ENCODE measurements around the gene CPEB1. TPM values are rescaled to one million over a fixed set of nuclear protein-coding genes. Genes with fewer than 3 reads are reported as not detected.
A peak's percentile ranks its signal among the peaks of the same experiment; 100 is the strongest.

Gene CPEB1
- total and polyA plus RNA-seq, 2 of the 13 experiments (the other 11 are each of a cell fraction or from before 2014, with no cell fraction given) = 0.03 to 0.07 TPM

DNA sequence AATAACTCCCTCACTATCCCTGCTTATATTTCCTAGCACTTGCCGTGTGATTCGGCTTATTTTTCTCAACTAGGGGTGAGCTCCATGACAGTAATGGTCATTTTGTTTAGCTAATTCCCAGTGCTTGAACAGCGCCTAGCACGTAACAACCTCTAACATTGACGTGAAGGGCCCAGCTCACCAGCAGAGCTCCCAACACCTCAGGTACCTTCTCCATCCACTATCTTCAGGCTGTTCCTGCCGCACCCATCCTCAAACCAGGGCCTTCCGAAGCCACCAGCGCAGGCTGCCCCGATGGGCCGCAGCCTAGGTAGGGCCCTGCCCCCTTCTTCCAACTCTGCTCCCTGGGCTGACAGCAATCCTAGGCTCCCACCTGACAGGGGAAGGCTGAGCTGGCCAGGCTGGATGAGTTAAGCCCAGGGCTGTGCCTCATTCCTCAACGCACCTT, 106.2 kb downstream of the CPEB1 start (continued):
- TF ChIP-seq, protein P1, sequence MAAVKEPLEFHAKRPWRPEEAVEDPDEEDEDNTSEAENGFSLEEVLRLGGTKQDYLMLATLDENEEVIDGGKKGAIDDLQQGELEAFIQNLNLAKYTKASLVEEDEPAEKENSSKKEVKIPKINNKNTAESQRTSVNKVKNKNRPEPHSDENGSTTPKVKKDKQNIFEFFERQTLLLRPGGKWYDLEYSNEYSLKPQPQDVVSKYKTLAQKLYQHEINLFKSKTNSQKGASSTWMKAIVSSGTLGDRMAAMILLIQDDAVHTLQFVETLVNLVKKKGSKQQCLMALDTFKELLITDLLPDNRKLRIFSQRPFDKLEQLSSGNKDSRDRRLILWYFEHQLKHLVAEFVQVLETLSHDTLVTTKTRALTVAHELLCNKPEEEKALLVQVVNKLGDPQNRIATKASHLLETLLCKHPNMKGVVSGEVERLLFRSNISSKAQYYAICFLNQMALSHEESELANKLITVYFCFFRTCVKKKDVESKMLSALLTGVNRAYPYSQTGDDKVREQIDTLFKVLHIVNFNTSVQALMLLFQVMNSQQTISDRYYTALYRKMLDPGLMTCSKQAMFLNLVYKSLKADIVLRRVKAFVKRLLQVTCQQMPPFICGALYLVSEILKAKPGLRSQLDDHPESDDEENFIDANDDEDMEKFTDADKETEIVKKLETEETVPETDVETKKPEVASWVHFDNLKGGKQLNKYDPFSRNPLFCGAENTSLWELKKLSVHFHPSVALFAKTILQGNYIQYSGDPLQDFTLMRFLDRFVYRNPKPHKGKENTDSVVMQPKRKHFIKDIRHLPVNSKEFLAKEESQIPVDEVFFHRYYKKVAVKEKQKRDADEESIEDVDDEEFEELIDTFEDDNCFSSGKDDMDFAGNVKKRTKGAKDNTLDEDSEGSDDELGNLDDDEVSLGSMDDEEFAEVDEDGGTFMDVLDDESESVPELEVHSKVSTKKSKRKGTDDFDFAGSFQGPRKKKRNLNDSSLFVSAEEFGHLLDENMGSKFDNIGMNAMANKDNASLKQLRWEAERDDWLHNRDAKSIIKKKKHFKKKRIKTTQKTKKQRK (IDR thresholded peaks at IDR 0.05; ENCODE audit: low read length) = no peak
- TF ChIP-seq KDM5B (CRISPR knock-in tag; IDR thresholded peaks at IDR 0.05; ENCODE audit: borderline replicate concordance) (no peak), ZNF713 (CRISPR knock-in tag; IDR thresholded peaks at IDR 0.05) (no peak), NFIB (CRISPR knock-in tag; IDR thresholded peaks at IDR 0.05; ENCODE audit: borderline replicate concordance) (no peak), ZNF747 (CRISPR knock-in tag; IDR thresholded peaks at IDR 0.05; ENCODE audit: borderline replicate concordance) (no peak), ZNF672 (CRISPR knock-in tag; IDR thresholded peaks at IDR 0.05) (no peak), ZNF724P (CRISPR knock-in tag; IDR thresholded peaks at IDR 0.05; ENCODE audit: borderline replicate concordance) (no peak), ZNF816 (CRISPR knock-in tag; IDR thresholded peaks at IDR 0.05; ENCODE audit: borderline replicate concordance) (0 out of 2 replicates have a peak, but pooled peaks have one; percentile 20), ZMAT3 (CRISPR knock-in tag; conservative IDR thresholded peaks at IDR 0.05) (0 out of 2 replicates have a peak, but pooled peaks have one; percentile 8), ZNF572 (CRISPR knock-in tag; IDR thresholded peaks at IDR 0.05) (0 out of 2 replicates have a peak, but pooled peaks have one; percentile 3), HES4 (CRISPR knock-in tag; IDR thresholded peaks at IDR 0.05; ENCODE audit: borderline replicate concordance) (no peak), ZNF776 (CRISPR knock-in tag; IDR thresholded peaks at IDR 0.05) (no peak)
- TF ChIP-seq, protein P2, sequence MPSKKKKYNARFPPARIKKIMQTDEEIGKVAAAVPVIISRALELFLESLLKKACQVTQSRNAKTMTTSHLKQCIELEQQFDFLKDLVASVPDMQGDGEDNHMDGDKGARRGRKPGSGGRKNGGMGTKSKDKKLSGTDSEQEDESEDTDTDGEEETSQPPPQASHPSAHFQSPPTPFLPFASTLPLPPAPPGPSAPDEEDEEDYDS (CRISPR knock-in tag; IDR thresholded peaks at IDR 0.05) = no peak
- TF ChIP-seq, protein P3, sequence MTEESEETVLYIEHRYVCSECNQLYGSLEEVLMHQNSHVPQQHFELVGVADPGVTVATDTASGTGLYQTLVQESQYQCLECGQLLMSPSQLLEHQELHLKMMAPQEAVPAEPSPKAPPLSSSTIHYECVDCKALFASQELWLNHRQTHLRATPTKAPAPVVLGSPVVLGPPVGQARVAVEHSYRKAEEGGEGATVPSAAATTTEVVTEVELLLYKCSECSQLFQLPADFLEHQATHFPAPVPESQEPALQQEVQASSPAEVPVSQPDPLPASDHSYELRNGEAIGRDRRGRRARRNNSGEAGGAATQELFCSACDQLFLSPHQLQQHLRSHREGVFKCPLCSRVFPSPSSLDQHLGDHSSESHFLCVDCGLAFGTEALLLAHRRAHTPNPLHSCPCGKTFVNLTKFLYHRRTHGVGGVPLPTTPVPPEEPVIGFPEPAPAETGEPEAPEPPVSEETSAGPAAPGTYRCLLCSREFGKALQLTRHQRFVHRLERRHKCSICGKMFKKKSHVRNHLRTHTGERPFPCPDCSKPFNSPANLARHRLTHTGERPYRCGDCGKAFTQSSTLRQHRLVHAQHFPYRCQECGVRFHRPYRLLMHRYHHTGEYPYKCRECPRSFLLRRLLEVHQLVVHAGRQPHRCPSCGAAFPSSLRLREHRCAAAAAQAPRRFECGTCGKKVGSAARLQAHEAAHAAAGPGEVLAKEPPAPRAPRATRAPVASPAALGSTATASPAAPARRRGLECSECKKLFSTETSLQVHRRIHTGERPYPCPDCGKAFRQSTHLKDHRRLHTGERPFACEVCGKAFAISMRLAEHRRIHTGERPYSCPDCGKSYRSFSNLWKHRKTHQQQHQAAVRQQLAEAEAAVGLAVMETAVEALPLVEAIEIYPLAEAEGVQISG (CRISPR knock-in tag; IDR thresholded peaks at IDR 0.05) = no peak
- TF ChIP-seq, protein P4, sequence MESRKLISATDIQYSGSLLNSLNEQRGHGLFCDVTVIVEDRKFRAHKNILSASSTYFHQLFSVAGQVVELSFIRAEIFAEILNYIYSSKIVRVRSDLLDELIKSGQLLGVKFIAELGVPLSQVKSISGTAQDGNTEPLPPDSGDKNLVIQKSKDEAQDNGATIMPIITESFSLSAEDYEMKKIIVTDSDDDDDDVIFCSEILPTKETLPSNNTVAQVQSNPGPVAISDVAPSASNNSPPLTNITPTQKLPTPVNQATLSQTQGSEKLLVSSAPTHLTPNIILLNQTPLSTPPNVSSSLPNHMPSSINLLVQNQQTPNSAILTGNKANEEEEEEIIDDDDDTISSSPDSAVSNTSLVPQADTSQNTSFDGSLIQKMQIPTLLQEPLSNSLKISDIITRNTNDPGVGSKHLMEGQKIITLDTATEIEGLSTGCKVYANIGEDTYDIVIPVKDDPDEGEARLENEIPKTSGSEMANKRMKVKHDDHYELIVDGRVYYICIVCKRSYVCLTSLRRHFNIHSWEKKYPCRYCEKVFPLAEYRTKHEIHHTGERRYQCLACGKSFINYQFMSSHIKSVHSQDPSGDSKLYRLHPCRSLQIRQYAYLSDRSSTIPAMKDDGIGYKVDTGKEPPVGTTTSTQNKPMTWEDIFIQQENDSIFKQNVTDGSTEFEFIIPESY (CRISPR knock-in tag; IDR thresholded peaks at IDR 0.05) = no peak
- TF ChIP-seq, protein P5, sequence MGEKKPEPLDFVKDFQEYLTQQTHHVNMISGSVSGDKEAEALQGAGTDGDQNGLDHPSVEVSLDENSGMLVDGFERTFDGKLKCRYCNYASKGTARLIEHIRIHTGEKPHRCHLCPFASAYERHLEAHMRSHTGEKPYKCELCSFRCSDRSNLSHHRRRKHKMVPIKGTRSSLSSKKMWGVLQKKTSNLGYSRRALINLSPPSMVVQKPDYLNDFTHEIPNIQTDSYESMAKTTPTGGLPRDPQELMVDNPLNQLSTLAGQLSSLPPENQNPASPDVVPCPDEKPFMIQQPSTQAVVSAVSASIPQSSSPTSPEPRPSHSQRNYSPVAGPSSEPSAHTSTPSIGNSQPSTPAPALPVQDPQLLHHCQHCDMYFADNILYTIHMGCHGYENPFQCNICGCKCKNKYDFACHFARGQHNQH (CRISPR knock-in tag; IDR thresholded peaks at IDR 0.05) = no peak

Measured in HepG2 (cell line).